Activated T-helper 1 cell treated with anti-CD3 and anti-CD28 coated beads, Interleukin-12 subunit alpha, Interleukin-12 subunit beta, Interleukin-2, Interleukin-4 antibody, amounts not matched to agents 30 ng/mL and 10 ng/mL and 1 ng/mL, durations not matched to agents 14 hours and 24 hours and 36 hours (primary cell): ENCODE measurements around the gene ADPRM. TPM values are rescaled to one million over a fixed set of nuclear protein-coding genes. Genes with fewer than 3 reads are reported as not detected.
"Not testable (repeated sequence)": the region's sequence is repeated elsewhere in the genome, so short reads cannot be mapped to it uniquely, and the experiment has no call there.

Source experiments
- DNase-seq: peaks from one replicate; pipeline ENCODE4 v3.0.0; 2021; ENCODE audit warnings: low spot score
- H3K27ac Mint-ChIP-seq: one replicate; pipeline ENCODE4 v1.8.0; 2021; ENCODE audit warnings: mild to moderate bottlenecking, mixed read lengths
- H3K27me3 Mint-ChIP-seq: one replicate; pipeline ENCODE4 v1.8.0; 2022; ENCODE audit warnings: mild to moderate bottlenecking, moderate library complexity, mixed read lengths; ENCODE audit not compliant: insufficient read depth
- H3K36me3 Mint-ChIP-seq: one replicate; pipeline ENCODE4 v1.8.0; 2021; ENCODE audit warnings: low read depth, mixed read lengths
- H3K4me1 Mint-ChIP-seq: one replicate; pipeline ENCODE4 v1.8.0; 2021; ENCODE audit warnings: low read depth, mixed read lengths
- H3K4me3 Mint-ChIP-seq: one replicate; pipeline ENCODE4 v1.8.0; 2021; ENCODE audit warnings: mild to moderate bottlenecking, moderate library complexity, mixed read lengths
- H3K9me3 Mint-ChIP-seq: one replicate; pipeline ENCODE4 v1.8.0; 2021; ENCODE audit warnings: mixed read lengths
- intact Hi-C: fragments of 100-400 bp; cut with micrococcal nuclease; formaldehyde crosslinking; loops from one replicate; pipeline ENCODE4 v1.15.1; 2024
- total RNA-seq: library from RNA; stranded (reverse); gene quantifications from 2 replicates; pipeline ENCODE4 v1.2.3, GENCODE V29; 2022

The ADPRM gene
- total RNA-seq, 1 donor from 2014 or later, result 12.6 TPM

DNA sequence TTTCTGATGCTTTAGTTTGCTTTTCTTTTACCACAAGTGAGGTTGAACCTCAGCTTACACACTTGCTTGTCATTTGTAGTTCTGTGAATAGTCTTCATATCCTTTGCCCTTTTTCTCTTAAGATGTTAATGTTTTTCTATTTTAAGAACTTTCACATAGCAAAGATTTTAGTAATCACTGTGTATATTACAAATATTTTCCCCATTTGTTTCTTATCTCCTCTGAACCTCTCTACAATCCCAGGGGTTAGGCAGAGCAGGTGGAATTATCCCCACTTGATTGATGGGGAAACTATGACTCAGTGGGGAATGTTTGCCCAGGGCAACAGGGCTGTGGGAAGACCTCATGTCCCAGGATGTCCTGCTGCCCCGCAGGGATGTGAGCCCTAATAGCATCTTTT is 28.6 kb upstream of the ADPRM start:
- no peak overlapping the region for H3K4me3 Mint-ChIP-seq
- no peak overlapping the region for H3K27ac Mint-ChIP-seq
- no peaks in the 10 kb centered on the region for H3K9me3 Mint-ChIP-seq
- H3K27me3 Mint-ChIP-seq, result no peaks in the 10 kb centered on the region
- H3K4me1 Mint-ChIP-seq, result no peaks in the 10 kb centered on the region
- no peak for DNase-seq
- H3K36me3 Mint-ChIP-seq, result peaks cover 1% of the 10 kb centered on the region
- intact Hi-C loops, result no loop called here

GRCh38 chr17:10673312-10673711 is 24.1 kb upstream of the ADPRM start:
- Mint-ChIP-seq H3K4me1 (no peaks in the 10 kb centered on the region), H3K4me3 (no peak overlapping the region), H3K9me3 (no peaks in the 10 kb centered on the region), H3K27me3 (no peaks in the 10 kb centered on the region), H3K27ac (no peak overlapping the region), H3K36me3 (peaks cover 10% of the 10 kb centered on the region)
- intact Hi-C loops, result no loop called here
- no peak for DNase-seq

DNA sequence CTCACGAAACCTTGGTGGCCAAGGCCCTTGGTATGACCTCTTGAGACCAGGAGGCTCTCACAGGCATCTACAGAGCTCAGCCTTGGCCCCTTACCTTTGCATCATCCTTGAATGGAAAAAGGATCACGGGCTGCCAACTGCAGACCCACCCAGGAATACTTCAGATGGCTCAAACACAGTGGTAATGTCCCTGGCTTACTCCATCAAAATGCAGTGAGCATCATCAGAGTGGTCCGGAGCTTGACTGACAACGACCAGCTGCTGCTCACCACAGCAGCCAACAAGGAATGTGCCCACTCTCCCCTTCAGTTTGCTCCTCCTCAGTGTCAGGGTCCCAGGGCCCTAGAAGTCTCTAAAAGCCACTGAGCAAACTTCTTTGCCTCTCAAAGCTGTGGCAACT is 22.7 kb upstream of the ADPRM start:
- intact Hi-C loops, result no loop called here
- Mint-ChIP-seq H3K36me3 (peaks cover 17% of the 10 kb centered on the region), H3K27ac (no peak overlapping the region), H3K4me3 (no peak overlapping the region), H3K4me1 (no peaks in the 10 kb centered on the region), H3K9me3 (no peaks in the 10 kb centered on the region), H3K27me3 (no peaks in the 10 kb centered on the region)
- no peak for DNase-seq

- H3K36me3 Mint-ChIP-seq, result peaks cover 56% of the 10 kb centered on the region
- intact Hi-C loops, result no loop called here
- H3K27ac Mint-ChIP-seq, result no peak overlapping the region
- no peaks in the 10 kb centered on the region for H3K9me3 Mint-ChIP-seq
- no peak overlapping the region for H3K4me3 Mint-ChIP-seq
- DNase-seq, result no peak
- H3K4me1 Mint-ChIP-seq, result no peaks in the 10 kb centered on the region
- no peaks in the 10 kb centered on the region for H3K27me3 Mint-ChIP-seq
Observed at GRCh38 chr17:10681866-10682446, 15.4 kb upstream of the ADPRM start.

DNA sequence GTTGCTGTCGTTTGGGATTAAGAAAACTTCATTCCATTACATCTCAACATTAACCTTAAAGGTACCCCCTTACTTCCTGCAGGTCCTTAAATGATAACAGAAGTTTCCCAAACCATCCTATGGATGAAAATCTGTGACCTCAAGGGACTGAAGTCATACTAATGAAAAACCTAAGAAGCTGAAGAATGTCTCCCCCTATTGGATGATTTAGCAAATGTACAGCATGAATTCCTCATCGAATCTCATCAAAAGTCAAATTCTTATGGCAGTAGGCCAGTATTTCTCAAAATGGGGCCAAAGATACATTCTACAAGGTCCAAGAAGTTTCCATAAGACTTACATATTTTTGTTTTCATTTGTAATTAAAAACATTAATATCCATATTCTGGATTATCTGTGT is 13.5 kb upstream of the ADPRM start:
- DNase-seq, result no peak
- Mint-ChIP-seq H3K9me3 (no peaks in the 10 kb centered on the region), H3K36me3 (peaks cover 59% of the 10 kb centered on the region), H3K27me3 (no peaks in the 10 kb centered on the region), H3K27ac (no peak overlapping the region), H3K4me1 (peaks cover 7% of the 10 kb centered on the region), H3K4me3 (no peak overlapping the region)
- intact Hi-C loops, result loop anchor here (1.0 kb wide), 1 partner anchor 38 kb away; no protein-coding TSS in a partner anchor

GRCh38 chr17:10687499-10687898 is 9.9 kb upstream of the ADPRM start:
- no peak overlapping the region for H3K27ac Mint-ChIP-seq
- no peak overlapping the region for H3K4me3 Mint-ChIP-seq
- H3K9me3 Mint-ChIP-seq, result no peaks in the 10 kb centered on the region
- intact Hi-C loops, result no loop called here
- no peak for DNase-seq
- peaks cover 62% of the 10 kb centered on the region for H3K36me3 Mint-ChIP-seq
- no peaks in the 10 kb centered on the region for H3K27me3 Mint-ChIP-seq
- H3K4me1 Mint-ChIP-seq, result peaks cover 34% of the 10 kb centered on the region

DNA sequence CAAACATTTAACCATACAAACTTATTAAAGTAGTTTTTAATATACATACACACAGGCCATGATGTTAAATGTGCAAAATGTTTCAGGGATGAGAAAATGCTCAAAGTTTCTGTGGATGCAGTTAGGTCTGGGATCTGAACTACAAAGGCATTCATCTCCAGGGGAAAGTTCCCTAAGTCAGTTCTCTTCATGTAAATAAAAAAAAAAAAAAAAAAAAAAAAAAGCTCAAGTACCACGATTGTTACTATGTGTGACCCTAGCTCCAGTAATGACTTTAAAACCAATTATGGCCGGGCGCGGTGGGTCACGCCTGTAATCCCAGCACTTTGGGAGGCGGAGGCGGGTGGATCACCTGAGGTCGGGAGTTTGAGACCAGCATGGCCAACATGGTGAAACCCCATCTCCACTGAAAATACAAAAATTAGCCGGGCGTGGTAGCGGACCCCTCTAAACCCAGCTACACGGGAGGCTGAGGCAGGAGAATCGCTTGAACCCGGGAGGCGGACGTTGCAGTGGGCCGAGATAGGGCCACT is 1.5 kb upstream of the ADPRM start:
- H3K4me1 Mint-ChIP-seq, result peaks cover 67% of the 10 kb centered on the region
- not testable (repeated sequence) for DNase-seq, H3K9me3 Mint-ChIP-seq, H3K27me3 Mint-ChIP-seq
- peak overlapping the region; percentile 96 for H3K4me3 Mint-ChIP-seq
- intact Hi-C loops, result loop anchor here (2.0 to 5.0 kb wide), 3 partner anchors 49 to 1301 kb away; partner anchors contain the start of gene ZNF18
- H3K27ac Mint-ChIP-seq, result peak overlapping the region; percentile 96
- H3K36me3 Mint-ChIP-seq, result peaks cover 34% of the 10 kb centered on the region

GRCh38 chr17:10698096-10698818 is 863 bp downstream of the ADPRM start:
- no peak for DNase-seq
- H3K27ac Mint-ChIP-seq, result peak overlapping the region; percentile 95
- peaks cover 67% of the 10 kb centered on the region for H3K4me1 Mint-ChIP-seq
- no peaks in the 10 kb centered on the region for H3K9me3 Mint-ChIP-seq
- H3K27me3 Mint-ChIP-seq, result no peaks in the 10 kb centered on the region
- intact Hi-C loops, result loop anchor here (5.0 kb wide), 2 partner anchors 149 to 1299 kb away; partner anchors contain the start of gene ZNF18
- H3K4me3 Mint-ChIP-seq, result peak overlapping the region; percentile 96
- H3K36me3 Mint-ChIP-seq, result peaks cover 25% of the 10 kb centered on the region

DNA sequence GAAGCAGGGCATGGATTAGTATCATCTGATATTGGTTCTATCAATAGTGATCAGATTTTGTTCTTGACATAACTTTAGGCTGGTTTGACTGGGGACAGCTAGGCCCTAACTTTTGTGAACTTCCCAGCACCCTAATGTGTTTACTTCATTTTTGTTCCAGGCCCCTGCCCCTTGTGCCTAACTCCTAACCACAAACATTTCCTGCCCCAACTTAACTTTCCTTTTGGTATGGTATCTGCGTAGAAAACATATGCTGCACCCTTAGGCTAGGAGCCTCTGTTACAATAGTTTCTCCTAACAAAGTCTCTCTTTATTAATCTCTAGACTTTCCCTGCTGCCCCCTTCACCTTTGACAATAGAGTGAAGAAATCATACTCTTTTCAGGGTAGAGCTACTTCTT is 2.5 kb downstream of the ADPRM start:
- H3K27me3 Mint-ChIP-seq, result no peaks in the 10 kb centered on the region
- peaks cover 20% of the 10 kb centered on the region for H3K36me3 Mint-ChIP-seq
- no peaks in the 10 kb centered on the region for H3K9me3 Mint-ChIP-seq
- peak overlapping the region; percentile 79 for H3K4me3 Mint-ChIP-seq
- peak; percentile 20 for DNase-seq
- peaks cover 60% of the 10 kb centered on the region for H3K4me1 Mint-ChIP-seq
- peak overlapping the region; percentile 89 for H3K27ac Mint-ChIP-seq
- intact Hi-C loops, result loop anchor here (5.0 kb wide), 2 partner anchors 147 to 1297 kb away; partner anchors contain the start of gene ZNF18

DNA sequence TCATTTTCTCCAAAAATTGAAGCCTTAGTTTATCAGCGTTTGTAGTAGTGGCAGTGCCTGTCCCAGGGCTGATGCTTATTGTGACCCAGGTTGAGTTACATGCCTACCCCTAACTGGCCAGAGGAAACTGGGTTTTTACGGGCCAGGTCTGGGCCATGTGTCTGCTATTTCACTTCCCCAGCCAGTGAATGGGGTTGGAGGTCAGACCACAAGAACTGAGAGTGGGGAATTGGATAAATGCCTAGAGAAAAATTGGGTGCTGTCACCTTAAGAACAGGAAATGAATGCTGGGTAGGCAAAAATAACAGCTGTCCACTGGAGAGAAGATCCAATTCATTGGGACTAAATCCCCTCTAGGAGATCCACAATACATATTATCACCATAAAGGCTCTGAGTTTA is 5.2 kb downstream of the ADPRM start:
- H3K9me3 Mint-ChIP-seq, result no peaks in the 10 kb centered on the region
- peaks cover 32% of the 10 kb centered on the region for H3K36me3 Mint-ChIP-seq
- DNase-seq, result no peak
- peak overlapping the region; percentile 9 for H3K4me3 Mint-ChIP-seq
- H3K27ac Mint-ChIP-seq, result peak overlapping the region; percentile 21
- peaks cover 58% of the 10 kb centered on the region for H3K4me1 Mint-ChIP-seq
- intact Hi-C loops, result no loop called here
- H3K27me3 Mint-ChIP-seq, result no peaks in the 10 kb centered on the region

- intact Hi-C loops, result no loop called here
- Mint-ChIP-seq H3K9me3 (no peaks in the 10 kb centered on the region), H3K4me3 (no peak overlapping the region), H3K27me3 (no peaks in the 10 kb centered on the region), H3K27ac (no peak overlapping the region), H3K4me1 (peaks cover 45% of the 10 kb centered on the region), H3K36me3 (peaks cover 48% of the 10 kb centered on the region)
- no peak for DNase-seq
Observed at GRCh38 chr17:10705727-10706126, 8.3 kb downstream of the ADPRM start.

DNA sequence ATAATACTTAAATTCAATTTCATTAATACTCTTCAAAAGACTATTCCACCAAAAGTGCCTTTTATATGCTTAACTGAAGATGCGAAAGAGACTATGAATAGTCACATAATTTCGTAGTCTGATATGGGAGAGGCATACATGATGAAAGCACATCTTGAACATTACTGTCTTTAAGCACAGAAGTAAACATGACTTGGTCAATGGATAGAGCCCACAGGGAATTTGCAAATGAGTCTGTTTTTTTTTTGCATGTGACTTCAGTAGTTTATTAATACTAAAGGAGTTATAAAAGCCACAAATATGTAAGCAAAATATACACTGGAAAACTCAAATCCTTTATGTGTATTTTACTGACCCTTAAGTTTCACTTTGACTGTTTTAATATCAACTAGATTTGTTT is 15.9 kb downstream of the ADPRM start:
- no peak overlapping the region for H3K4me3 Mint-ChIP-seq
- no peaks in the 10 kb centered on the region for H3K4me1 Mint-ChIP-seq
- peaks cover 34% of the 10 kb centered on the region for H3K36me3 Mint-ChIP-seq
- no peaks in the 10 kb centered on the region for H3K9me3 Mint-ChIP-seq
- intact Hi-C loops, result no loop called here
- no peak for DNase-seq
- H3K27me3 Mint-ChIP-seq, result no peaks in the 10 kb centered on the region
- H3K27ac Mint-ChIP-seq, result no peak overlapping the region

GRCh38 chr17:10716218-10716617 is 18.8 kb downstream of the ADPRM start:
- no peaks in the 10 kb centered on the region for H3K9me3 Mint-ChIP-seq
- intact Hi-C loops, result no loop called here
- H3K4me3 Mint-ChIP-seq, result no peak overlapping the region
- DNase-seq, result no peak
- peaks cover 13% of the 10 kb centered on the region for H3K36me3 Mint-ChIP-seq
- no peaks in the 10 kb centered on the region for H3K27me3 Mint-ChIP-seq
- H3K4me1 Mint-ChIP-seq, result no peaks in the 10 kb centered on the region
- no peak overlapping the region for H3K27ac Mint-ChIP-seq
